ENCODE measurements around the gene ABCA4. TPM values are rescaled to one million over a fixed set of nuclear protein-coding genes. Genes with fewer than 3 reads are reported as not detected.

ABCA4 gene
- total and polyA plus RNA-seq, 4 donors, result 0.49 to 31.5 (median 2.3) TPM

GRCh38 chr1:94014635-94015488 is 106.1 kb downstream of the ABCA4 start:
- Histone ChIP-seq H3K9me3 (ENCODE audit: control insufficient read depth, insufficient read depth, low read length) (no peaks in the 10 kb centered on the region), H3K4me1 (ENCODE audit: control insufficient read depth, insufficient read depth, low read length) (peaks cover 12% of the 10 kb centered on the region), H3K4me3 (ENCODE audit: low read depth, low read length) (no peak overlapping the region), H3K27ac (ENCODE audit: low read depth, low read length) (no peak overlapping the region), H3K27me3 (ENCODE audit: control insufficient read depth, insufficient read depth, low read length) (no peaks in the 10 kb centered on the region), H3K36me3 (ENCODE audit: control insufficient read depth, insufficient read depth, low read length) (no peaks in the 10 kb centered on the region)
- 96% methylated on average over 4 of the region's 6 CpGs for WGBS (ENCODE audit: insufficient coverage)
- DNase-seq (ENCODE audit: low read depth in 4 of 6, low spot score in 6 of 6), result no peak

- H3K36me3 ChIP-seq (ENCODE audit: control insufficient read depth, insufficient read depth, low read length), result no peaks in the 10 kb centered on the region
- peaks cover 12% of the 10 kb centered on the region for H3K4me1 ChIP-seq (ENCODE audit: control insufficient read depth, insufficient read depth, low read length)
- H3K4me3 ChIP-seq (ENCODE audit: low read depth, low read length), result no peak overlapping the region
- no peak for DNase-seq (ENCODE audit: low read depth in 4 of 6, low spot score in 6 of 6)
- no peaks in the 10 kb centered on the region for H3K9me3 ChIP-seq (ENCODE audit: control insufficient read depth, insufficient read depth, low read length)
- WGBS (ENCODE audit: insufficient coverage), result 94% methylated on average over 2 of the region's 6 CpGs
- no peaks in the 10 kb centered on the region for H3K27me3 ChIP-seq (ENCODE audit: control insufficient read depth, insufficient read depth, low read length)
- H3K27ac ChIP-seq (ENCODE audit: low read depth, low read length), result no peak overlapping the region
These were observed 106.9 kb downstream of the ABCA4 start for GRCh38 chr1:94014087-94014486.

- Histone ChIP-seq H3K36me3 (ENCODE audit: control insufficient read depth, insufficient read depth, low read length) (no peaks in the 10 kb centered on the region), H3K27me3 (ENCODE audit: control insufficient read depth, insufficient read depth, low read length) (no peaks in the 10 kb centered on the region), H3K9me3 (ENCODE audit: control insufficient read depth, insufficient read depth, low read length) (no peaks in the 10 kb centered on the region), H3K4me3 (ENCODE audit: low read depth, low read length) (no peak overlapping the region), H3K4me1 (ENCODE audit: control insufficient read depth, insufficient read depth, low read length) (peaks cover 12% of the 10 kb centered on the region), H3K27ac (ENCODE audit: low read depth, low read length) (no peak overlapping the region)
- DNase-seq (ENCODE audit: low read depth in 4 of 6, low spot score in 6 of 6), result peak in 1 of 6 donors; percentile 18
- WGBS (ENCODE audit: insufficient coverage), result 55% methylated on average over 7 of the region's 8 CpGs
These were observed 107.5 kb downstream of the ABCA4 start for GRCh38 chr1:94013367-94013878.

- Histone ChIP-seq H3K4me1 (ENCODE audit: control insufficient read depth, insufficient read depth, low read length) (peaks cover 12% of the 10 kb centered on the region), H3K27me3 (ENCODE audit: control insufficient read depth, insufficient read depth, low read length) (no peaks in the 10 kb centered on the region), H3K27ac (ENCODE audit: low read depth, low read length) (no peak overlapping the region), H3K9me3 (ENCODE audit: control insufficient read depth, insufficient read depth, low read length) (no peaks in the 10 kb centered on the region), H3K36me3 (ENCODE audit: control insufficient read depth, insufficient read depth, low read length) (no peaks in the 10 kb centered on the region), H3K4me3 (ENCODE audit: low read depth, low read length) (no peak overlapping the region)
- WGBS (ENCODE audit: insufficient coverage), result 39% methylated on average over 19 of the region's 19 CpGs
- peak in 1 of 6 donors; percentile 42 for DNase-seq (ENCODE audit: low read depth in 4 of 6, low spot score in 6 of 6)
These were observed 108.1 kb downstream of the ABCA4 start for GRCh38 chr1:94012708-94013366.

- H3K27ac ChIP-seq (ENCODE audit: low read depth, low read length), result no peak overlapping the region
- WGBS (ENCODE audit: insufficient coverage), result 93% methylated on average over 5 of the region's 6 CpGs
- no peak for DNase-seq (ENCODE audit: low read depth in 4 of 6, low spot score in 6 of 6)
- no peaks in the 10 kb centered on the region for H3K9me3 ChIP-seq (ENCODE audit: control insufficient read depth, insufficient read depth, low read length)
- peaks cover 12% of the 10 kb centered on the region for H3K4me1 ChIP-seq (ENCODE audit: control insufficient read depth, insufficient read depth, low read length)
- no peak overlapping the region for H3K4me3 ChIP-seq (ENCODE audit: low read depth, low read length)
- no peaks in the 10 kb centered on the region for H3K36me3 ChIP-seq (ENCODE audit: control insufficient read depth, insufficient read depth, low read length)
- H3K27me3 ChIP-seq (ENCODE audit: control insufficient read depth, insufficient read depth, low read length), result no peaks in the 10 kb centered on the region
These were observed 109.0 kb downstream of the ABCA4 start for GRCh38 chr1:94011709-94012595.

- no peaks in the 10 kb centered on the region for H3K36me3 ChIP-seq (ENCODE audit: control insufficient read depth, insufficient read depth, low read length)
- peaks cover 12% of the 10 kb centered on the region for H3K4me1 ChIP-seq (ENCODE audit: control insufficient read depth, insufficient read depth, low read length)
These were observed 109.8 kb downstream of the ABCA4 start for GRCh38 chr1:94011129-94011528.

GRCh38 chr1:94009304-94009703 is 111.6 kb downstream of the ABCA4 start:
- Histone ChIP-seq H3K4me3 (ENCODE audit: low read depth, low read length) (no peak overlapping the region), H3K27me3 (ENCODE audit: control insufficient read depth, insufficient read depth, low read length) (no peaks in the 10 kb centered on the region), H3K4me1 (ENCODE audit: control insufficient read depth, insufficient read depth, low read length) (peaks cover 12% of the 10 kb centered on the region), H3K27ac (ENCODE audit: low read depth, low read length) (no peak overlapping the region), H3K9me3 (ENCODE audit: control insufficient read depth, insufficient read depth, low read length) (no peaks in the 10 kb centered on the region), H3K36me3 (ENCODE audit: control insufficient read depth, insufficient read depth, low read length) (no peaks in the 10 kb centered on the region)
- WGBS (ENCODE audit: insufficient coverage), result 84% methylated on average over 3 of the region's 3 CpGs
- no peak for DNase-seq (ENCODE audit: low read depth in 4 of 6, low spot score in 6 of 6)

More at GRCh38 chr1:94011129-94011528, 109.8 kb downstream of the ABCA4 start:
- no peaks in the 10 kb centered on the region for H3K27me3 ChIP-seq (ENCODE audit: control insufficient read depth, insufficient read depth, low read length)
- 86% methylated on average over 6 of the region's 8 CpGs for WGBS (ENCODE audit: insufficient coverage)
- no peaks in the 10 kb centered on the region for H3K9me3 ChIP-seq (ENCODE audit: control insufficient read depth, insufficient read depth, low read length)
- H3K27ac ChIP-seq (ENCODE audit: low read depth, low read length), result no peak overlapping the region
- no peak overlapping the region for H3K4me3 ChIP-seq (ENCODE audit: low read depth, low read length)
- no peak for DNase-seq (ENCODE audit: low read depth in 4 of 6, low spot score in 6 of 6)

GRCh38 chr1:94006604-94007003 is 114.3 kb downstream of the ABCA4 start:
- 74% methylated on average over 2 of the region's 2 CpGs for WGBS (ENCODE audit: insufficient coverage)
- Histone ChIP-seq H3K27ac (ENCODE audit: low read depth, low read length) (no peak overlapping the region), H3K27me3 (ENCODE audit: control insufficient read depth, insufficient read depth, low read length) (no peaks in the 10 kb centered on the region), H3K4me1 (ENCODE audit: control insufficient read depth, insufficient read depth, low read length) (no peaks in the 10 kb centered on the region), H3K36me3 (ENCODE audit: control insufficient read depth, insufficient read depth, low read length) (no peaks in the 10 kb centered on the region), H3K4me3 (ENCODE audit: low read depth, low read length) (no peak overlapping the region), H3K9me3 (ENCODE audit: control insufficient read depth, insufficient read depth, low read length) (no peaks in the 10 kb centered on the region)
- DNase-seq (ENCODE audit: low read depth in 4 of 6, low spot score in 6 of 6), result no peak

GRCh38 chr1:94004924-94005323 is 116.0 kb downstream of the ABCA4 start:
- no peak overlapping the region for H3K27ac ChIP-seq (ENCODE audit: low read depth, low read length)
- DNase-seq (ENCODE audit: low read depth in 4 of 6, low spot score in 6 of 6), result no peak
- H3K36me3 ChIP-seq (ENCODE audit: control insufficient read depth, insufficient read depth, low read length), result no peaks in the 10 kb centered on the region
- no CpG with 5 or more reads among the region's 2 CpGs for WGBS (ENCODE audit: insufficient coverage)
- no peaks in the 10 kb centered on the region for H3K4me1 ChIP-seq (ENCODE audit: control insufficient read depth, insufficient read depth, low read length)
- no peak overlapping the region for H3K4me3 ChIP-seq (ENCODE audit: low read depth, low read length)
- H3K9me3 ChIP-seq (ENCODE audit: control insufficient read depth, insufficient read depth, low read length), result no peaks in the 10 kb centered on the region
- no peaks in the 10 kb centered on the region for H3K27me3 ChIP-seq (ENCODE audit: control insufficient read depth, insufficient read depth, low read length)
